RWPE2 (cell line): ENCODE results near the gene EFCAB11.

Experiments used
- ATAC-seq: fragments of 200-7000 bp; cut with Tn5 transposase; 3 replicates; pipeline ENCODE4 v1.9.1; 2021; ENCODE audit warnings: low read depth
- DNase-seq: peaks from one replicate; pipeline ENCODE4 v3.0.0-alpha.2; 2020; ENCODE audit warnings: low spot score
- H3K27ac ChIP-seq: fragments of 450-650 bp; 2 replicates; pipeline ENCODE4 v1.5.1; 2017; ENCODE audit warnings: mild to moderate bottlenecking; ENCODE audit not compliant: poor library complexity, severe bottlenecking
- H3K27me3 ChIP-seq: fragments of 250-450 bp; sonication (Bioruptor Pico); 2 replicates; pipeline ENCODE4 v1.5.1; 2021; ENCODE audit warnings: mild to moderate bottlenecking, moderate library complexity; ENCODE audit not compliant: insufficient read depth, poor library complexity, severe bottlenecking
- H3K36me3 ChIP-seq: fragments of 250-450 bp; sonication (Bioruptor Pico); 2 replicates; pipeline ENCODE4 v1.5.1; 2020; ENCODE audit warnings: low read depth, mild to moderate bottlenecking, moderate library complexity
- H3K4me1 ChIP-seq: fragments of 250-450 bp; sonication (Bioruptor Pico); 2 replicates; pipeline ENCODE4 v1.5.1; 2021; ENCODE audit warnings: mild to moderate bottlenecking, moderate library complexity; ENCODE audit not compliant: insufficient read depth, poor library complexity, severe bottlenecking
- H3K4me3 ChIP-seq: fragments of 250-450 bp; sonication (Bioruptor Pico); 2 replicates; pipeline ENCODE4 v1.5.1; 2021; ENCODE audit warnings: mild to moderate bottlenecking, moderate library complexity; ENCODE audit not compliant: severe bottlenecking
- H3K9me3 ChIP-seq: fragments of 250-450 bp; sonication (Bioruptor Pico); 2 replicates; pipeline ENCODE4 v1.5.1; 2021; ENCODE audit warnings: mild to moderate bottlenecking, moderate library complexity; ENCODE audit not compliant: severe bottlenecking
- TF ChIP-seq, protein P1 (sequence below): fragments of 450-650 bp; IDR thresholded peaks from one replicate; pipeline ENCODE4 v1.5.1; 2017; ENCODE audit warnings: mild to moderate bottlenecking, moderate library complexity; ENCODE audit not compliant: poor library complexity, severe bottlenecking

Gene EFCAB11

DNA sequence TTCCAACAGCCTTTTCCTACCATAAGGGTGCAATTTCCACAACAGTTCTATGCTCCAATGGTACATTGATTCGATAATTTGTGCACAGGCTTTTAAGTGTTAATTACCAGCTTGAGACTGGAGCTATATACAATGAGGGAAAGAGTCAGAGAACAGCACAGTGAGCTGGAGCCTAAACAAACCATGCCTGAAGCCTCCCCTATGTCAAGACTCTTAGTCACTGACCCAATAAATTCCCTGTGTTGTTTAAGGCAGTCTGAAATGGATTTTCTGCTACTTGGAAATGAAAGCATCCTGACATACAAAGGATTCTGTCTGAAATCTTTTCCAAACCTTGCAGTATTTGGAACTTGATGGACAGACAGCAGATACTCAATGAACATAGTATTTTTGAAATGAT, 149.0 kb downstream of the EFCAB11 start:
- Histone ChIP-seq H3K36me3 (no peaks in the 10 kb centered on the region), H3K4me1 (peaks cover 23% of the 10 kb centered on the region), H3K4me3 (no peak overlapping the region), H3K27me3 (no peaks in the 10 kb centered on the region), H3K27ac (no peak overlapping the region), H3K9me3 (no peaks in the 10 kb centered on the region)
- TF ChIP-seq, protein P1, sequence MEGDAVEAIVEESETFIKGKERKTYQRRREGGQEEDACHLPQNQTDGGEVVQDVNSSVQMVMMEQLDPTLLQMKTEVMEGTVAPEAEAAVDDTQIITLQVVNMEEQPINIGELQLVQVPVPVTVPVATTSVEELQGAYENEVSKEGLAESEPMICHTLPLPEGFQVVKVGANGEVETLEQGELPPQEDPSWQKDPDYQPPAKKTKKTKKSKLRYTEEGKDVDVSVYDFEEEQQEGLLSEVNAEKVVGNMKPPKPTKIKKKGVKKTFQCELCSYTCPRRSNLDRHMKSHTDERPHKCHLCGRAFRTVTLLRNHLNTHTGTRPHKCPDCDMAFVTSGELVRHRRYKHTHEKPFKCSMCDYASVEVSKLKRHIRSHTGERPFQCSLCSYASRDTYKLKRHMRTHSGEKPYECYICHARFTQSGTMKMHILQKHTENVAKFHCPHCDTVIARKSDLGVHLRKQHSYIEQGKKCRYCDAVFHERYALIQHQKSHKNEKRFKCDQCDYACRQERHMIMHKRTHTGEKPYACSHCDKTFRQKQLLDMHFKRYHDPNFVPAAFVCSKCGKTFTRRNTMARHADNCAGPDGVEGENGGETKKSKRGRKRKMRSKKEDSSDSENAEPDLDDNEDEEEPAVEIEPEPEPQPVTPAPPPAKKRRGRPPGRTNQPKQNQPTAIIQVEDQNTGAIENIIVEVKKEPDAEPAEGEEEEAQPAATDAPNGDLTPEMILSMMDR: no peak
- ATAC-seq: no peak
- no peak for DNase-seq

DNA sequence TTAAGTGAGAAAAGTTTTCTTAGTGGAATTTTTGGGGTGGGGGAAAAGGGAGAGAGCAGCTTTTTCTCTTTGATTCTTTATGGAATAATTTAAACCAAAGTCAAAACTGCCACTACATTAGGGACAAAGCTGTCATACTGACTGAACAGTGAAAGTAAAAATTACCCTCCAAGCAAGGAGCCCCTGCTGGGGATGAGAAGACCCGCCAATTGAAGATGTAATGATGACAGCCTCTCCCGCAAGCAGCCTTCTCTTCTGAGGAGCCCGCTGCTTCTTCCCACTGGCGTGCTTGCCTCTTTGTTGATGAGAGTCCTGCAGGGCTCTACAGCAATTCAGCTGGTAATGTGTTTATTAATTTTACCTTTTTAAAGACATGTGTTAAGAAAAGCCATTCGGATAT, 151.0 kb downstream of the EFCAB11 start:
- Histone ChIP-seq H3K4me1 (peaks cover 27% of the 10 kb centered on the region), H3K9me3 (no peaks in the 10 kb centered on the region), H3K36me3 (no peaks in the 10 kb centered on the region), H3K4me3 (no peak overlapping the region), H3K27ac (no peak overlapping the region), H3K27me3 (no peaks in the 10 kb centered on the region)
- DNase-seq (no peak), ATAC-seq (no peak)
- TF ChIP-seq, protein P1: no peak

DNA sequence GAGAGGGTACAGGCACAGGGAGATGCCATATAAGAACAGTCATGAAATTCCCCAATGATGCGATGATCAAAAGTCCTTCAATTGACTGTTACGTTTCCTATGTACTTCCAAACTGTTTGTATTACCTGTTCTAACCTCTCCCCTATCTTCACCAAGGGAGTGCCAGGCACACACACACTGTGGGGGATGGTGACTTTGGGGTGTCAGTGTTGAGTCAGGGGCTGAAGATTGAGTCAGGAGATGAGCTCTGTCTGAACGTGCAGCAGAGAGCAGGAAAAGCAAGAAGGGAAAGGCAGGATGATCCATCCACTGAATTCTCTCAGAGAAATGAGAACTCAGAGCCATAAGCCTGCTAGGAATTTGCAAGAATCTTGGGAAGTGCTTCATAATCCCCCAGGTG, 153.4 kb downstream of the EFCAB11 start:
- no peak overlapping the region for H3K4me3 ChIP-seq
- H3K36me3 ChIP-seq: no peaks in the 10 kb centered on the region
- H3K4me1 ChIP-seq: peaks cover 26% of the 10 kb centered on the region
- TF ChIP-seq, protein P1: no peak
- ATAC-seq (peak; percentile 97), DNase-seq (peak; percentile 94)
- H3K27me3 ChIP-seq: no peaks in the 10 kb centered on the region
- H3K9me3 ChIP-seq: no peaks in the 10 kb centered on the region
- peak overlapping the region; percentile 93 for H3K27ac ChIP-seq

DNA sequence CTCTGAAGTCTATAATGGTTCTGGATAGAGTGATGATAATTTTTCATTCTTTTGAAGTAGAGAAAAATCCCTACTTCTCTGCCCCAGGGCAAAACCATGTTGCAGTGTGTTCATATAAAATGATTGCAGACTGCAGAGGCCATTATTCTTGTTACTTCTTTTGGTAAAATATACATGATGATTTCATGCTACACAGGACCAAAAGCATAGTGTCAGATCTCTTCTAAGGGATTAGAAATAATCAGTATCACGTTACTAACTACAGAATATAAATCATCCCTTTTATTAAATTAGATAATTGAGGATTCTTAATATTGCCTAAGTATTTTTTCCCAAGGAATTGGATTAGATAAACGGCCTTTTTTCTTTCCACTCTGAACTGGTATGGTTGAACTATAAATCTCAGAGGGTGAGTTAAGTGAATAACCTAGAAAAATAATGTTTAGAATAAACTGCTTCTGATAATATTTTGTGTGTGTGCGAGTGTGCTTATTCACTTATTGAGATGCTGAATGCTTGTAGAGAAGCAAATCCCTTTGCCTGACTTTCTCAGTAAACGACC, 156.2 kb downstream of the EFCAB11 start:
- DNase-seq (no peak), ATAC-seq (no peak)
- Histone ChIP-seq H3K4me1 (peaks cover 18% of the 10 kb centered on the region), H3K27ac (no peak overlapping the region), H3K9me3 (no peaks in the 10 kb centered on the region), H3K27me3 (no peaks in the 10 kb centered on the region), H3K36me3 (no peaks in the 10 kb centered on the region), H3K4me3 (no peak overlapping the region)
- TF ChIP-seq, protein P1: no peak

DNA sequence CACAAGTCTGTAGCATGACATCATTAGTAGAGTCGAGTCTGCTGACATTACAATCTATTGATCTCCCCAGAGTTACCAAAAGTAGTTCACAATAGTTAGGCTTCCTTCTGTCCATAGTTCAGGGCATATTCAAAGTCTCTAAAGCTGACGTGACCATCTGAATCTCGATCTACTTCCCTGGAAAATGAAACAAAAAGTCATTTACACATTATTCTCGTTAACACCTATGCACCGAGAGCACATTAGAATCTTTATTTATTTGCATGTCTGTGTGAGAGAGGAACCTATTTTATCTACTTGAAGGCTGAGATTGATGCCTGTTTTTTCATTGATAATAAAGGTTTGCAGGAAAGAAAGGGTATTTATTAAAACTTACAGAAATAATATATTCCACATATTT, 157.4 kb downstream of the EFCAB11 start:
- Histone ChIP-seq H3K4me3 (no peak overlapping the region), H3K27ac (no peak overlapping the region), H3K9me3 (no peaks in the 10 kb centered on the region), H3K36me3 (no peaks in the 10 kb centered on the region; the same call in 1 of the 2 replicates), H3K27me3 (no peaks in the 10 kb centered on the region), H3K4me1 (peaks cover 18% of the 10 kb centered on the region)
- TF ChIP-seq, protein P1: no peak
- ATAC-seq (no peak), DNase-seq (no peak)
